Activated naive CD4-positive, alpha-beta T cell treated with anti-CD3 and anti-CD28 coated beads, Interleukin-2, amount 50 U/mL, for 16 hours (primary cell): ENCODE data around the gene ZSWIM7.

ENCODE experiments used
- DNase-seq: peaks from one replicate; pipeline ENCODE4 v3.0.0-alpha.2; 2020

Gene ZSWIM7

GRCh38 chr17:15928286-15928785 is 71.2 kb downstream of the ZSWIM7 start:
- no peak for DNase-seq
